ENCODE data around the gene ILF2.

Gene ILF2

GRCh38 chr1:153614906-153615305 is 55.9 kb downstream of the ILF2 start:
- H3K27ac ChIP-seq = no peak overlapping the region
- TF ChIP-seq CTCF (conservative IDR thresholded peaks at IDR 0.05) = no peak

GRCh38 chr1:153614189-153614900 is 56.4 kb downstream of the ILF2 start:
- no peak overlapping the region for H3K27ac ChIP-seq
- no peak for TF ChIP-seq CTCF (conservative IDR thresholded peaks at IDR 0.05)

- H3K27ac ChIP-seq = no peak overlapping the region
These were observed 57.4 kb downstream of the ILF2 start for GRCh38 chr1:153613406-153613805.

GRCh38 chr1:153612755-153613331 is 58.0 kb downstream of the ILF2 start, which contains the start of gene S100A16:
Gene S100A16 (minus strand): TSS chr1:153613137. CDS start chr1:153608151, 4,986 bp downstream.
- H3K27ac ChIP-seq = no peak within 1 kb of the TSS
- no peak for TF ChIP-seq CTCF (conservative IDR thresholded peaks at IDR 0.05)

More at GRCh38 chr1:153613406-153613805, 57.4 kb downstream of the ILF2 start:
- TF ChIP-seq CTCF (conservative IDR thresholded peaks at IDR 0.05) = no peak

- TF ChIP-seq CTCF (conservative IDR thresholded peaks at IDR 0.05) = no peak
- H3K27ac ChIP-seq = no peak overlapping the region
These were observed 58.6 kb downstream of the ILF2 start for GRCh38 chr1:153612111-153612754.
